CD4-positive, alpha-beta T cell treated with Interleukin-10 for 1 hour (primary cell): ENCODE data around the gene EIF3CL.
A peak's percentile ranks its signal among the peaks of the same experiment; 100 is the strongest.
"Not testable (repeated sequence)": the region's sequence is repeated elsewhere in the genome, so short reads cannot be mapped to it uniquely, and the experiment has no call there.

Experiments used
- DNase-seq: peaks from one replicate; pipeline ENCODE4 v3.0.0-alpha.2; 2020

The EIF3CL gene, protein sequence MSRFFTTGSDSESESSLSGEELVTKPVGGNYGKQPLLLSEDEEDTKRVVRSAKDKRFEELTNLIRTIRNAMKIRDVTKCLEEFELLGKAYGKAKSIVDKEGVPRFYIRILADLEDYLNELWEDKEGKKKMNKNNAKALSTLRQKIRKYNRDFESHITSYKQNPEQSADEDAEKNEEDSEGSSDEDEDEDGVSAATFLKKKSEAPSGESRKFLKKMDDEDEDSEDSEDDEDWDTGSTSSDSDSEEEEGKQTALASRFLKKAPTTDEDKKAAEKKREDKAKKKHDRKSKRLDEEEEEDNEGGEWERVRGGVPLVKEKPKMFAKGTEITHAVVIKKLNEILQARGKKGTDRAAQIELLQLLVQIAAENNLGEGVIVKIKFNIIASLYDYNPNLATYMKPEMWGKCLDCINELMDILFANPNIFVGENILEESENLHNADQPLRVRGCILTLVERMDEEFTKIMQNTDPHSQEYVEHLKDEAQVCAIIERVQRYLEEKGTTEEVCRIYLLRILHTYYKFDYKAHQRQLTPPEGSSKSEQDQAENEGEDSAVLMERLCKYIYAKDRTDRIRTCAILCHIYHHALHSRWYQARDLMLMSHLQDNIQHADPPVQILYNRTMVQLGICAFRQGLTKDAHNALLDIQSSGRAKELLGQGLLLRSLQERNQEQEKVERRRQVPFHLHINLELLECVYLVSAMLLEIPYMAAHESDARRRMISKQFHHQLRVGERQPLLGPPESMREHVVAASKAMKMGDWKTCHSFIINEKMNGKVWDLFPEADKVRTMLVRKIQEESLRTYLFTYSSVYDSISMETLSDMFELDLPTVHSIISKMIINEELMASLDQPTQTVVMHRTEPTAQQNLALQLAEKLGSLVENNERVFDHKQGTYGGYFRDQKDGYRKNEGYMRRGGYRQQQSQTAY

GRCh38 chr16:28403220-28404072, at the start of gene EIF3CL:
TSS of gene EIF3CL (minus strand) at chr16:28403841. CDS start at chr16:28403618, 223 bp downstream.
- DNase-seq: not testable (repeated sequence)

DNA sequence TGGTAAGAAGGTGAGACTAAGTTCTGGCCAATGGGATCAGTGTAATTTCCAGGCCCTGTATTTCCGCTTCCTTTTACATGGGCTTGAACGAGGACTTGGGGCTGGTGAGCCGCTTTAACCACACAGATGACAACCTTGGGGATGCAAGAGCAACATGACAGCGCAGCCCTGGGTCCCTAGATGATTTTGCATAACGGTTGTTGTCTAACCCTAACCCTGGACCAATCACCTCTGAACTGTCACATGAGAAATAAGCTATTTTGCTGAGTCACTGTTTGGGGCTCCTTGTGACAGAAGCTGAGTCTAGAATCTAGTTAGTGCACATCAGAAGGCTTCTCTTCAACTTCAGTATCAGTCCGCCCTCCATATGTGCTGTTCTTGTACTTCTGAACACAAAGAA, 43.4 kb upstream of the EIF3CL start:
- not testable (repeated sequence) for DNase-seq

- DNase-seq: not testable (repeated sequence)
Measured at GRCh38 chr16:28446388-28446787, 42.7 kb upstream of the EIF3CL start.

DNA sequence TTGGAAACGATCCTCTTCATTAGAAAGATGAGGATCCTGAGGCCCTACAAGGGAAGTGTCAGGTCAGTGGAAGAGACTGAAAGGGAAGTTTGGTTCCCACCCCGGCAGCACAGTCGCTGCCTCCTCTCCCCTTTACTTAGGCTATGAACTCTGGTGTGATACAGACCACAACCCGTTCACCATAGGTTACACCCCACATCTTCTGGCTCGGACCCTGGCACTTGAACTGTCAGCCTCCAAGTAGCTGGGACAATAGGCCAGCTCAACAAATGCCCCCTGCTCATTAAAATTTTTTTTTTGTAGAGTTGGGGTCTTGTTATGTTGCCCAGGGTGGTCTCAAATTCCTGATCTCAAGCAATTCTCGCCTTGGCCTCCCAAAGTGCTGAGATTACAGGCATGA, 40.3 kb upstream of the EIF3CL start:
- DNase-seq: not testable (repeated sequence)

DNA sequence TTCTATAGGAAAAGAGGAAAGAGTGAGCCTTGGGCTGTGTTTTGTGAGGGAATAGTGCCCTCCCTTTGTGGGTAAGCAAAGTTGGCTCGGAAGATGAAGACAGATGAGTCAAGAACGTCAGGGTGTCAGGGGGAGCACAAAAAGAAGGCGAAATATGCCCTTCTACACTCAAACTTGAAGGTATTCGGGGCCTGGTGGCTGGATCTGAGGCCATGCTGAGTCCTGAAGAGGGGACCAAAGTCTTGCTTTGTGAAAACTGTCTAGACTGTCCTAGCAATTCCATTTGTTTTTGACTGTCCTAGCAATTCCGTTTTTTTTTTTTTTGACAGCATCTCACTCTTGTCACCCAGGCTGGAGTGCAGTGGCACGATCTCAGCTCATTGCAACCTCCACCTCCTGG, 35.3 kb upstream of the EIF3CL start:
- not testable (repeated sequence) for DNase-seq

GRCh38 chr16:28435340-28435739, 31.7 kb upstream of the EIF3CL start:
- DNase-seq: not testable (repeated sequence)

DNA sequence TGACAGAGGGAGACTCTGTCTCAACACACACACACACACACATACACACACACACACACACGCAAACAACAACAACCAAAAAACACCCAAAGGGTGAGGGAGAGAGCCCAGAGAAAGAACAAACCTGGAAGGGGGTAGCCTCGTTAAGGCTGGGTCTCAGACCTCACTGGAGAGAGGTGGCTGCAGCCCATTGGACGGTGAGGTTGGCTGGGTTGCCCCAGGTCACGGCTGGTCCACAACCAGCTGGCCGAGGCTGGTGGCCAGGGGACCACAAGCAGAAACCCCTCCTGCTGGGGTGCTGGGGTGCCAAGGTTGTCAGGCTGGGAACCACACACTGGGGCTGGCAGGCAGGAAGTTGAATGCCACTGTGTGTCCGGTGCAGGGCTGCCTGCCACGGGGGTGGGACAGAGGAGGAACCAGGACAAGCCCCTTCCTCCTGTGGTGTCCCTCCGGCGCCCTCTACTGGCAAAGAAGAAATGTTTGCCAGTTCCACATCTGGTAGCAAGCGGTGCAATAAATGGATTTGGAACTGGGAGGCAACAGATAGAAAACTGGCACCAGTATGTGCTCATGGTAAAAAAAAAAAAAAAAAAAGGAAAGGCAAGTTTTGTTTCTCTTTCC, 22.5 kb upstream of the EIF3CL start:
- DNase-seq: not testable (repeated sequence)

- DNase-seq: not testable (repeated sequence)
Measured at GRCh38 chr16:28421071-28421750, 17.6 kb upstream of the EIF3CL start.

DNA sequence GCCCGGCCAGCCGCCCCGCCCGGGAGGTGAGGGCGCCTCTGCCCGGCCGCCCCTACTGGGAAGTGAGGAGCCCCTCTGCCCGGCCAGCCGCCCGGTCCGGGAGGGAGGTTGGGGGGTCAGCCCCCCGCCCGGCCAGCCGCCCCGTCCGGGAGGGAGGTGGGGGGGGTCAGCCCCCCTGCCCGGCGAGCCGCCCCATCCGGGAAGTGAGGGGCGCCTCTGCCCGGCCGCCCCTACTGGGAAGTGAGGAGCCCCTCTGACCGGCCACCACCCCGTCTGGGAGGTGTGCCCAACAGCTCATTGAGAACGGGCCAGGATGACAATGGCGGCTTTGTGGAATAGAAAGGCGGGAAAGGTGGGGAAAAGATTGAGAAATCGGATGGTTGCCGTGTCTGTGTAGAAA, 13.4 kb upstream of the EIF3CL start:
- DNase-seq: not testable (repeated sequence)

DNA sequence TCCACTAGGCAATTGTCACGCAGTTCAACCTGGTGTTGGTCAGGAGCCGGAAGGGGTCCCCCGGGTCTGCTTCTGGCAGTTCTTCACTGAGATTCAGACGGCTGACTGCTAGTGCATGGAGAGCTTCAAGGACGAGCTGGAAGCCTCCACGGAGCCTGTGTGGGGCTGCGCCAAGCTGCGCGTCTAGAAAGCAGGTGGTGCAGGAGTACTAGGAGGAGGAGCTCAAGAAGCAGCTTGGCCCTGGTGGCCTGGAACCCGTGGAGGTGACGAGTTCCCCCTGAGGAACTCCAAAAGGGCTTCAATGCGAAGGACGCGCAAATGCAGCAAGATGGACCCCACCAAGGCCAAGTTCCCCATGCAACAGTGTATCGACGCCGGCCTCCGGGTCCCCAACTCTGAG, 10.9 kb upstream of the EIF3CL start:
- DNase-seq: not testable (repeated sequence)

DNA sequence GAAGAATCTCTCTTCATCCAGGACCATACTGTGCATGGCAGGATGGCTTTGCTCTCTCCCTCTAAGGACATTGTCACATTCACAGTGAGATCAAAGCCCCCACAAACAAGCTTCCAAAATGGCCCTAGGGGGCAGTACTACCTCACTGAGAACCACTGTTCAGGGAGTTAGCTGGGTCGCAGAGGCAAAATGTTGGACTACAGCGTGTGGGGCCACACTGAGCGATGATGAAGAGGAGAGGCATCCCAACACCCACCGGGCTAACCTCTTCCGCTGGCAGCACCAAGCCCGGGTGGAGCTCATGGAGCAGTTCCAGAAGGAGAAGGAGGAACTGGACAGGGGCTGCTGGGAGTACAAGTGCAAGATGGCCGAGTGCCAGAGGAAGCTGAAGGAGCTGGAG, 9.9 kb upstream of the EIF3CL start:
- DNase-seq: not testable (repeated sequence)

- not testable (repeated sequence) for DNase-seq
Measured at GRCh38 chr16:28392054-28392453, 11.6 kb downstream of the EIF3CL start.

DNA sequence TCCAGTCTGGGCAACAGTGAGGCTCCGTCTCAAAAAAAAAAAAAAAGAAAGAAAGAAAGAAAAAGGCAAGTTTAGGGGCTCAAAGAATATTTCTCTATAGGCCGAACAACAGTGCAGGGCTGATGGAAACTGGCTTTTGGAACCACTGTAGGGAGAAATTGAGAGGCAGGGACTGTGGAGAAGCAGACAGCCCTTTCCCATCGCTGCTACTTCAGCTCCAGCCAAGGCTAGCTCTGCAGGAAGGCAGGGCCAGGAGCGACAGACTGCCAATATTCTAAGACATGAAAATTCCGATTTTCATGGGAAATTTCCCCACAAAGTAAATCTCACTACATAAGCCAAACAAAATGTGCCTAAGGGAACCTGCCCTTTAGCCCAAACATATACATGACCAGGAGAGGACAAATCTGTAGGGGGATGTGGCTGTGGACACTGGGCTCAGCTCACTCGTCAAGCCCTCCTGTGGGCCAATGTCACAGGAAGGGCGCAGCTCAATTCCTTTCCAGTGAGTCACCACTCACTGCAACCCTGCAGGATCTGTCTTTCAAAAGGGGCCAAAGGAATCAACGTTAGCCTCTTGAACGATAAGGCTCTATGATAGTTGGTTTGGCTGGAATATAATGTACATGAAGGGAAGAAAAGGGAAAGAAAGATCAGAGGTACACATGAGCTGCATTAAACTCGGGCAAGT, 21.3 kb downstream of the EIF3CL start:
- DNase-seq: not testable (repeated sequence)

GRCh38 chr16:28377822-28378221, 25.8 kb downstream of the EIF3CL start:
- not testable (repeated sequence) for DNase-seq

DNA sequence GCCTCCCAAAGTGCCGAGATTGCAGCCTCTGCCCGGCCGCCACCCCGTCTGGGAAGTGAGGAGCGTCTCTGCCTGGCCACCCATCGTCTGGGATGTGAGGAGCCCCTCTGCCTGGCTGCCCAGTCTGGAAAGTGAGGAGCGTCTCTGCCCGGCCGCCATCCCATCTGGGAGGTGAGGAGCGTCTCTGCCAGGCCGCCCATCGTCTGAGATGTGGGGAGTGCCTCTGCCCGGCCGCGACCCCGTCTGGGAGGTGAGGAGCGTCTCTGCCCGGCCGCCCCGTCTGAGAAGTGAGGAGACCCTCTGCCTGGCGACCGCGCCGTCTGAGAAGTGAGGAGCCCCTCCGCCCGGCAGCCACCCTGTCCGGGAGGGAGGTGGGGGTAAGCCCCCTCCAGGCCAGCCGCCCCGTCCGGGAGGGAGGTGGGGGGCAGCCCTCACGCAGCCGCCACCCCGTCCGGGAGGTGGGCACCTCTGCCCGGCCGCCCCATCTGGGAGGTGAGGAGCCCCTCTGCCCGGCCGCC, 26.5 kb downstream of the EIF3CL start:
- not testable (repeated sequence) for DNase-seq

DNA sequence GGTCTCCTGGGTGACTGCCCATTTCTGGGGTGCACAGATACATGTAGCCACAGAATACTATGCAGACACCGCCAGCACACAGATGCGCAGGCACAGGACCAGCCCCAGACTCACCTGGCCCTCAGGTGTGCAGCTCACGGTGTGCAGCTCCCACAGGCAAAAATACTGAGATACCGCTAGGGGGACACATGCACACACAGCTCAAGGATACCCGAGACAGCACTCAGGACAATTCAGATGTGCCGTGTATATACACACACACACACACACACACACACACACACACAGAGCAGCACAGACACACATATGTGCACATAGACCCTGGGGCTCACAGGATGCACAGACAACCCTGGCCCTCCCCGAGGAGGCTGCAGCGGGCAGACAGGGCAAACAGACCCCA, 28.5 kb downstream of the EIF3CL start:
- peak; percentile 30 for DNase-seq

DNA sequence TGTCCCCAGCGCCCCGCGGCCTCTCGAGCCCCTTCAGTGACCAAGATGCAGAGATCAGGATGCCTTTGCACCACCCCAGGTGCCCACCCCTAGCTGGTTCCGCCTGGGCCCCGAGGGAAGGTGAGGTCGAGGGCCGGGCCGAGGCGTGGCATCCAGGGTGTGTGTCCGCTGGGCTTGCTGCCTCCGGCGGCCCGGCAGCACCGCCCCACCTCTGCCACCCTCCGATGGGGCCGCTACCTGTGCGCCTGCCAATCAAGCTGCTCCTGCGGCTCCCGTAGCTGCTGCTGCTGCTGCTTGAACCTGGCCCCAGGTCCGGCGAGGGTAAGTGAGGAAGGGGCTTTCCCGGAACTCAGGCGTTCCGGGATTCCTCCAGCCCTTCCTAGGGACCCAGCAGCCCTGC, 29.4 kb downstream of the EIF3CL start:
- DNase-seq: not testable (repeated sequence)

GRCh38 chr16:28367926-28368325, 35.7 kb downstream of the EIF3CL start:
- DNase-seq: not testable (repeated sequence)

GRCh38 chr16:28364268-28365173, 39.1 kb downstream of the EIF3CL start:
- peak; percentile 19 for DNase-seq
